Panc1 (cell line): ENCODE measurements around the gene FCHSD1. TPM values are rescaled to one million over a fixed set of nuclear protein-coding genes. Genes with fewer than 3 reads are reported as not detected.

Experiments used
- ATAC-seq: fragments of 200-7000 bp; cut with Tn5 transposase; 2 replicates; pipeline ENCODE4 v1.9.1; 2020; ENCODE audit warnings: mild to moderate bottlenecking, moderate library complexity
- BruUV-seq: library from RNA; stranded (reverse); fragments of 400-500 nt; replicated peaks from 2 replicates; lab custom pipeline; 2021; lab: Mats Ljungman, UMichigan
- CTCF ChIA-PET: fragments of 300-600 bp; sonication (Branson Sonifier 250); formaldehyde crosslinking; loops from one replicate; lab custom pipeline; 2022; ENCODE audit warnings: antibody characterized with exemption; lab: Charles Lee
- POLR2A ChIA-PET: fragments of 300-600 bp; sonication (Branson Sonifier 250); formaldehyde crosslinking; loops from one replicate; lab custom pipeline; 2022; ENCODE audit warnings: antibody characterized with exemption; lab: Charles Lee
- DNase-seq: peaks from one replicate; pipeline ENCODE4 v3.0.0-alpha.2; 2010; ENCODE audit warnings: low read depth, low spot score
- H3K27ac ChIP-seq: 2 replicates; pipeline ENCODE4 v1.5.1; 2011; ENCODE audit warnings: mild to moderate bottlenecking, low read length, inconsistent platforms
- H3K27me3 ChIP-seq: fragments of 200-500 bp; sonication (Bioruptor generic); 2 replicates; pipeline ENCODE4 v1.6.0; 2014; ENCODE audit warnings: low read length, inconsistent platforms; ENCODE audit not compliant: control insufficient read depth, insufficient read depth
- H3K36me3 ChIP-seq: fragments of 200-500 bp; sonication (Bioruptor generic); 2 replicates; pipeline ENCODE4 v1.5.1; 2014; ENCODE audit warnings: inconsistent platforms, mild to moderate bottlenecking, low read length, moderate library complexity; ENCODE audit not compliant: control insufficient read depth, insufficient read depth
- H3K4me1 ChIP-seq: 2 replicates; pipeline ENCODE4 v1.5.1; 2011; ENCODE audit warnings: inconsistent platforms, mild to moderate bottlenecking, low read length, moderate library complexity; ENCODE audit not compliant: control insufficient read depth, insufficient read depth
- H3K4me3 ChIP-seq, 2 experiments: 2 replicates each; pipeline ENCODE4 v1.5.1; 2011 to 2012; ENCODE audit warnings: low read depth in 2 of 2, low read length in 2 of 2, mild to moderate bottlenecking in 2 of 2, inconsistent platforms in 1 of 2, moderate library complexity in 1 of 2
- H3K9me3 ChIP-seq: fragments of 200-500 bp; sonication (Bioruptor generic); 2 replicates; pipeline ENCODE4 v1.5.1; 2014; ENCODE audit warnings: low read depth, mild to moderate bottlenecking, inconsistent platforms, low read length, moderate library complexity; ENCODE audit not compliant: control insufficient read depth, insufficient read depth
- POLR2AphosphoS5 ChIP-seq: IDR thresholded peaks from 2 replicates; pipeline ENCODE4 v1.6.1; 2012; ENCODE audit warnings: mild to moderate bottlenecking, low read depth, low read length, moderate library complexity
- SIN3A ChIP-seq: IDR thresholded peaks from 2 replicates; pipeline ENCODE4 v1.6.1; 2012; ENCODE audit warnings: low read depth, mild to moderate bottlenecking, low read length, moderate library complexity, borderline replicate concordance; ENCODE audit not compliant: insufficient read depth
- TCF7L2 ChIP-seq: IDR thresholded peaks from 2 replicates; pipeline ENCODE4 v1.6.1; 2011; ENCODE audit warnings: mild to moderate bottlenecking, low read depth, low read length, inconsistent platforms
- in situ Hi-C: cut with HindIII; loops from 2 replicates; pipeline ENCODE4 v1.10.0; 2016; ENCODE audit warnings: low sequenced_read_pairs, low pct_unique_long_range_greater_than_20kb
- intact Hi-C: fragments of 100-400 bp; cut with micrococcal nuclease; formaldehyde crosslinking; loops from one replicate; pipeline ENCODE4 v1.10.0; 2022; ENCODE audit not compliant: unreplicated experiment
- total RNA-seq: library from RNA; stranded (reverse); gene quantifications from one replicate; pipeline ENCODE4 v1.2.1, GENCODE V29; 2021; ENCODE audit not compliant: unreplicated experiment
- TF ChIP-seq, protein P1 (sequence below), 2 experiments: IDR thresholded peaks; 2 replicates each; pipeline ENCODE4 v1.6.1; 2011 to 2012; ENCODE audit warnings: low read depth in 2 of 2, control low read depth in 1 of 2, low read length in 1 of 2, mild to moderate bottlenecking in 1 of 2, moderate library complexity in 1 of 2; ENCODE audit not compliant: insufficient read depth in 1 of 2
- TF ChIP-seq, protein P2 (sequence below): fragments of 450-650 bp; IDR thresholded peaks from 2 replicates; pipeline ENCODE4 v1.5.1; 2017; ENCODE audit warnings: mild to moderate bottlenecking

Gene FCHSD1
- total RNA-seq, 1 experiment from 2014 or later = 32.8 TPM

DNA sequence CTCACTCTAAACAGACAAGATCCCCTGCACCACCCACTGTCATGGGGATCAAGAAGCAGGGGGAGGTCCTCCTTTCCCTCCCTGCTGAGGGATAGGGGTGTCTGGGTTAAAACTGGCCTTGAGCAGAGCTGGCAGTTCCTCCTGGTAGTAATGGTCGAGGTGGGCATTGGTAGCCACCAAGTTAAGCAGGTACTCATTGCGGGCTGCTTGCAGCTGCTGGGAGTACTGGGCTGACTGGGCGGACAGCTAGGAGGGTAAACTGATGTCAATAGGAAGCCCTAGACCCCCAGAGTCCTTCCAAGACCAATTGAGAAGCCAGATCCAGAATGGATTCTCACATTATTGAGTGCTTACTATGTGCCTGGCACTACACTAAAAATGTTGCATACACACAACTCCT is 3.4 kb downstream of the FCHSD1 start:
- Histone ChIP-seq H3K27ac (no peak overlapping the region), H3K27me3 (no peaks in the 10 kb centered on the region), H3K4me3 (no peak overlapping the region), H3K4me1 (no peaks in the 10 kb centered on the region), H3K9me3 (no peaks in the 10 kb centered on the region), H3K36me3 (no peaks in the 10 kb centered on the region)
- CTCF ChIA-PET = no interaction called here
- BruUV-seq = no TSS peak
- POLR2A ChIA-PET = no interaction called here
- ATAC-seq = no peak
- in situ Hi-C loops = no loop called here
- TF ChIP-seq, protein P1, sequence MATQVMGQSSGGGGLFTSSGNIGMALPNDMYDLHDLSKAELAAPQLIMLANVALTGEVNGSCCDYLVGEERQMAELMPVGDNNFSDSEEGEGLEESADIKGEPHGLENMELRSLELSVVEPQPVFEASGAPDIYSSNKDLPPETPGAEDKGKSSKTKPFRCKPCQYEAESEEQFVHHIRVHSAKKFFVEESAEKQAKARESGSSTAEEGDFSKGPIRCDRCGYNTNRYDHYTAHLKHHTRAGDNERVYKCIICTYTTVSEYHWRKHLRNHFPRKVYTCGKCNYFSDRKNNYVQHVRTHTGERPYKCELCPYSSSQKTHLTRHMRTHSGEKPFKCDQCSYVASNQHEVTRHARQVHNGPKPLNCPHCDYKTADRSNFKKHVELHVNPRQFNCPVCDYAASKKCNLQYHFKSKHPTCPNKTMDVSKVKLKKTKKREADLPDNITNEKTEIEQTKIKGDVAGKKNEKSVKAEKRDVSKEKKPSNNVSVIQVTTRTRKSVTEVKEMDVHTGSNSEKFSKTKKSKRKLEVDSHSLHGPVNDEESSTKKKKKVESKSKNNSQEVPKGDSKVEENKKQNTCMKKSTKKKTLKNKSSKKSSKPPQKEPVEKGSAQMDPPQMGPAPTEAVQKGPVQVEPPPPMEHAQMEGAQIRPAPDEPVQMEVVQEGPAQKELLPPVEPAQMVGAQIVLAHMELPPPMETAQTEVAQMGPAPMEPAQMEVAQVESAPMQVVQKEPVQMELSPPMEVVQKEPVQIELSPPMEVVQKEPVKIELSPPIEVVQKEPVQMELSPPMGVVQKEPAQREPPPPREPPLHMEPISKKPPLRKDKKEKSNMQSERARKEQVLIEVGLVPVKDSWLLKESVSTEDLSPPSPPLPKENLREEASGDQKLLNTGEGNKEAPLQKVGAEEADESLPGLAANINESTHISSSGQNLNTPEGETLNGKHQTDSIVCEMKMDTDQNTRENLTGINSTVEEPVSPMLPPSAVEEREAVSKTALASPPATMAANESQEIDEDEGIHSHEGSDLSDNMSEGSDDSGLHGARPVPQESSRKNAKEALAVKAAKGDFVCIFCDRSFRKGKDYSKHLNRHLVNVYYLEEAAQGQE (IDR thresholded peaks at IDR 0.05; ENCODE audit: insufficient read depth in 1 of 2, low read depth in 2 of 2, low read length in 1 of 2) = no peak
- TF ChIP-seq SIN3A (no peak), TCF7L2 (no peak), POLR2AphosphoS5 (no peak)
- TF ChIP-seq, protein P2, sequence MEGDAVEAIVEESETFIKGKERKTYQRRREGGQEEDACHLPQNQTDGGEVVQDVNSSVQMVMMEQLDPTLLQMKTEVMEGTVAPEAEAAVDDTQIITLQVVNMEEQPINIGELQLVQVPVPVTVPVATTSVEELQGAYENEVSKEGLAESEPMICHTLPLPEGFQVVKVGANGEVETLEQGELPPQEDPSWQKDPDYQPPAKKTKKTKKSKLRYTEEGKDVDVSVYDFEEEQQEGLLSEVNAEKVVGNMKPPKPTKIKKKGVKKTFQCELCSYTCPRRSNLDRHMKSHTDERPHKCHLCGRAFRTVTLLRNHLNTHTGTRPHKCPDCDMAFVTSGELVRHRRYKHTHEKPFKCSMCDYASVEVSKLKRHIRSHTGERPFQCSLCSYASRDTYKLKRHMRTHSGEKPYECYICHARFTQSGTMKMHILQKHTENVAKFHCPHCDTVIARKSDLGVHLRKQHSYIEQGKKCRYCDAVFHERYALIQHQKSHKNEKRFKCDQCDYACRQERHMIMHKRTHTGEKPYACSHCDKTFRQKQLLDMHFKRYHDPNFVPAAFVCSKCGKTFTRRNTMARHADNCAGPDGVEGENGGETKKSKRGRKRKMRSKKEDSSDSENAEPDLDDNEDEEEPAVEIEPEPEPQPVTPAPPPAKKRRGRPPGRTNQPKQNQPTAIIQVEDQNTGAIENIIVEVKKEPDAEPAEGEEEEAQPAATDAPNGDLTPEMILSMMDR = no peak
- intact Hi-C loops = no loop called here
- no peak for DNase-seq

DNA sequence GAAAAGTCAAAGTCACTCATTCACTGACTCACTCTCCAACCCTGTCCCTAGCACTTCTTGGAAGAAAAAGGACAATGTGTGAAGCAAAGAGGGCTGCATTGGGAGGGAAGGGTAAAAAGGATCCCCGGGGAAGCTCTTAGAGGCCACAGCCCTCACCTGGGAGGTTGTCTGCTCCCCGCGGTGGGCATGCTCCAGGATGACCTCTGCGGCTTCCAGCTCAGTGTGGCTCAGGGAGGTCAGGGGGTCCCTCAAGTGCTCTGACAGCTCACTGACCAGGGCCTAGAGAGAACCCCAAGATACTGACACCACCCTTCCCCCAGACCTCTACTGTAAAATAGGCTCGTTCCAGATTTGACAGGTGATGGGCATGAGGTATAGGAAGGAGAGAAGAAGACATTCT is 4.0 kb downstream of the FCHSD1 start:
- ChIA-PET POLR2A (no interaction called here), CTCF (no interaction called here)
- TF ChIP-seq, protein P2 = no peak
- TF ChIP-seq POLR2AphosphoS5 (no peak), SIN3A (no peak), TCF7L2 (no peak)
- TF ChIP-seq, protein P1 (IDR thresholded peaks at IDR 0.05; ENCODE audit: insufficient read depth in 1 of 2, low read depth in 2 of 2, low read length in 1 of 2) = no peak
- Histone ChIP-seq H3K9me3 (no peaks in the 10 kb centered on the region), H3K27ac (no peak overlapping the region), H3K27me3 (no peaks in the 10 kb centered on the region), H3K4me1 (no peaks in the 10 kb centered on the region), H3K36me3 (no peaks in the 10 kb centered on the region), H3K4me3 (no peak overlapping the region)
- BruUV-seq = no TSS peak
- intact Hi-C loops (no loop called here), in situ Hi-C loops (no loop called here)
- DNase-seq (no peak), ATAC-seq (no peak)
